IPS DF 4.7 (cell line): ENCODE data around the gene CCIN.

Experiments used
- DNase-seq: peaks from one replicate; pipeline ENCODE4 v3.0.0-alpha.2; 2013; ENCODE audit warnings: low spot score; ENCODE audit errors: extremely low read depth

The CCIN gene

DNA sequence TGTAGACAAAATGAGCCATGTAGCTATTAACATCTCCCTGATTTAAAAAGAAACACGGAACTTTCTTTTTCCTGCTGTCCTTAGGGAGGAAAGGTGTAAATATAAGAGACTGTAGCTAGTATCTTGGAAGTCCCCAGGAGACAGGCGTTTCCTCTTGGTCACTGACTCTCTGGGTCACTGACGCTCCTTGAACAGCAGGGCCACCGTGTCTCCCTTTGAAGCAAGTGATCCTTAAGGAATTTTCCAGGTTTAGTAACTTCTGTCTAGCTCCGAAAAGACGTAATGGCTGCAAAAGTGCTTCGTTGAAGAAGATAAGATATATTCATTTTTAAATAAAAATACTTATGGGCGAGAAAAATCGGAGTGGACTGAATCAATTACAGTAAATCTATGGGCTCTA lies 20.8 kb downstream of the CCIN start:
- DNase-seq, result no peak

DNA sequence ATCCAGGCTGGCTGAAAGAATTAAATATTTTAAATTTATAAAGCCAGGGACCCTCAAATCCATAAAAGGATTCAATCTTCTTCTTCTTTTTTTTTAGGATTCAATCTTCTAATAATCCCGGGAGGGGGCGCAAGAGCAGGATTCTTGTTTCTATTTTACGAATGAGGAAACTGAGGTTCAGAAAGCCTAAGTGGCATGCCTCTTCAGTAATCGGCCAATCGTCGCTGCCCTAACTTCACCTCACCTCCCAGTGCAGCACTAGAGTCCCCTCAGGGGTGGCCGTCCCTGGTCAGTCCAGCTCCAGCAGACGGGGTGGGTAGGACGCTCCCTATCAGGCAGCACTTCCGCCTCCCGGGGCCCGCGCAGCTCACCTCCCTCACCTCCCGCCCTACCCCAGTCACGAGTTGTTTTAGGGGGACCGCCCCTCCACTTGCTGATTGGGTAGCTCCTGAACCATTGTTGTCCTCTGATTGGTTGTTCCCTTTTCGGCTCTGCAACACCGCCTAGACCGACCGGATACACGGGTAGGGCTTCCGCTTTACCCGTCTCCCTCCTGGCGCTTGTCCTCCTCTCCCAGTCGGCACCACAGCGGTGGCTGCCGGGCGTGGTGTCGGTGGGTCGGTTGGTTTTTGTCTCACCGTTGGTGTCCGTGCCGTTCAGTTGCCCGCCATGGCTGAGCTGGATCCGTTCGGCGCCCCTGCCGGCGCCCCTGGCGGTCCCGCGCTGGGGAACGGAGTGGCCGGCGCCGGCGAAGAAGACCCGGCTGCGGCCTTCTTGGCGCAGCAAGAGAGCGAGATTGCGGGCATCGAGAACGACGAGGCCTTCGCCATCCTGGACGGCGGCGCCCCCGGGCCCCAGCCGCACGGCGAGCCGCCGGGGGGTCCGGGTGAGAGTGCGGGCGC lies 21.5 kb downstream of the CCIN start, which contains the start of gene CLTA:
Gene CLTA, plus strand, starts transcription at position 534 of the 902 bp plus-strand sequence. Its CDS starts 136 bp downstream, at position 670.
- DNase-seq, result peak; percentile 99

DNA sequence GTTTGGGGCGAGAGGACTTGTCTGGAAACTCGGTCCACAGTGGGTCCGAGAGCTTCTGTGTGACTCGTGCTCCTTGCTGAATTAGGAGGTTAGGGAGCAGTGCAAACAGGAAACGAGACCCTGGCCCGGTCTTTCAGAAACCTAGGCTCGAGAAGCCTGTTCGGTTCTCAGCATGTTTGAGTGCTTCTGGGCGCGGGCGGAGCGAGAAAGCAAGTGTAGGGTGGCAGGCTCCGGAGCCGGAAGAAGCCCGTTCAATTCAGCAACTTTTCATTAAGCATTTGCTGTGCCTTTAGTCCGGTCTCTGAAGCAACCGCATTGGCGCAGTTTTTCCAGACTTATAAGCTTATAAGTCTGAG lies 22.1 kb downstream of the CCIN start:
- DNase-seq, result no peak

DNA sequence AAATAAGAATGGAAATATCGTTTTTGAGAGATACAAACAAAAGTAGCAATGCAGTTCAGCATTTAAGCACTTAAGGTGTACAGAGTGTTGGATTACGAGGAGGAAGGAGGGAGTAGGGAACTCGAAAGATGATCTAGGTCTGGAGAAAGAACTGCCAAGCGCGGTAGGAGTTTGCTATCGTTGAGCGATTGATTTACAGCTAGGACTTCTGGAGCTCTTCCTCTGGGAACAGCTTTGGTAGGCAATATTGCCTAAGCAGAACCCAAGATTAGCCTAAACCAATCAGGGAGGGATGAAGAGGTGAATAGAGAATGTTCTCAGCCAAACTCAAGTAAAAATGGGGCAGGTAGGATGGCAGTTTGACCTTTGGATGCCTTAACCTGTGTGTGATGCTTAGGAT lies 22.5 kb downstream of the CCIN start:
- DNase-seq, result no peak

DNA sequence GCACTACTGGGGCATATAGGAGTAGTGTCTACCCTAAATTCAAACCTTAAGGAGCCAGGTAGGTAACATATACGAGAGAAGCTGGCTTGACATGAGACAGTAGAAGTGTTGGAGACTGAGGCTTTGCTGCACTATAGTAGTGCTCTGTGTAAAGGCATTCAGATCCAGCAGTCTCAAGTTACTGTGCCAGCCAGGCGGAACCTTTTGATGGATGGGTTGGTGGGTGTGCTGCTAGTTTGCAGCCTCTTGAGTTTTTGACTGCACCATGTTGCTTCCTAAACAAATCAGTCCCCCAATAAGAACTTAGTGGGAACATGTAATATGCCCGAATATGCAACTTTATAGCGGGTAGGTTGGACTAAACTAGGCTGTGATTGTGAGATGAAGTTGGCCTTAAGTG lies 23.0 kb downstream of the CCIN start:
- DNase-seq, result no peak

DNA sequence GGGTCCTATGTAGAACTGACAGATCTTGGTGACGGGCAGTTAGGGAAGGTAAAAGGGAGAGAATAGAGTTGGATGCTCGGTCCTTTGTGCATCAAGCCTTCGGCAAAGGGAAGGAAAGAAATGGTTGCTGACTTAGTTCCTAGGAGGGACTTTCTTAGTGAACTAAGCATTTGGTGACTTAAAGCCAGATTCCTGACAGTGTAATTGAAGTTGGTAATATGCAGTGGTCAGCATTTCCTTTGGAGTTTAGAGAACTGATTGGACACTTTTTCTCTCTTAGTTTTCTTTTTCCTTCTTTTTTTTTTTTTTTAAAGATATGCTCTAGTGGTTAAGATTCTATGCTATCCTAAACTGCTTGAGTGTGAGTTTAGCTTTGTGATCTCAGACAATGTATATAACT lies 23.8 kb downstream of the CCIN start:
- DNase-seq, result no peak

DNA sequence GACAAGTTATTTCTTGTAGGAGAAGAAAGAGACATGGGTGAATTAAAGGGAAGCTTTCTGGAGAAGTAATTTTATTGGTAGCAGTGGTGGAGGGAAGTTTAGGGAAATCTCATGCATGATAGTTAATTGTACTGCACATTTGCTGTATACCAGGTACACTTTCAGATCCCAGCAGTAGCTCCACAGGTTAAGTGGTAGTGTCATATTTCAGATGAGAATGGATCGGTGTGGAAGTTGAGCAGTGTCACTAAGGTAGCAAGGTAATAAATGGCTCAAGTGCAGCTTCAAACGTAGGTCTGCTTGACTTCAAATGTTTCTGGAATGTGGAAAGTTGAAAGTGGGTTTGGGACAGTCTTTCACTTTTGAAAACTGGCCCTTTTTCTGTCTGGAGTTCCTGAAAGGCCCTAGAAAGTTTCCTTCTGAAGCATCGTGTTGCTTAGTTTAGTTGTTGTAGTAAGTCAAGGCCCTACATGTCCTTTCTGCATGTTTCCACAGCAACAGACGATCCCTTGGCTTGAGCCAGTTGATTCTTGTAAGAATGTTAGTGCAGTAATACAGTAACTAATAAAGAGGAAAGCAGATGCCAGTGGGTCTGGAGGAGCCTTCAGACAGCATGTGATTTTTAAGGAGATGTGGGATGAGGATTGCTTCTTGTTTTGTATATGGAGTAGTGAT lies 25.3 kb downstream of the CCIN start:
- no peak for DNase-seq

DNA sequence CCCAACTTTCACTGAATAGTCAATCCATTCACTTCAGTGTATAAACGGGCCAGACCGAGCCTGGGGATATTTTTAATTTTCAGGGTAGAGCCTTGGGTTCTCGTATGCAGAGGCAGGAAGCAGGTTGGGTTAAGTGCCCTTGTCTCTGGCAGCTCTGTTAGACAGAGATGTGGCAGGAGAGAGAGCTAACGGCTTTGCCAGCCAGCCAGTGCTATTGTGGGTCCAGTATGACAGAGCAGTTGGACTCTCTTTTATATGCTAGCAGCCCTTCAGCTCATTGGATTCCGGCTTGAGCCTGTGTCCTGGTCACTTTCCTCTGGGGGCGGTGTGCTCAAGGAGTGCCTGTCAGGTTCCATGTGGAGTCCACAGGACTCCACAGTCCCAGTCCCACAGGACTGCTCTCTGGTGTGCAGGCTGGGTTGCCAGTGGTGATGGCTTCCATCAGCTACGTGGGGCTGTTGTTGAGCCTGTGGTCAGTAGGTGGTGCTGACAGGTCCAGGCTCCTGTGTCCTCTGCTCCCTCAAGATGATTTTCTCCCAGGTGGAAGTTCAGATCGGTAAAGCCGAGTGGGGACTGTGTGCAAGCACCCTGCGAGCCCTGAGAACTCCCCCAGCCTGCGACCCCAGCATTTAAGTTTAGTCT lies 35.8 kb downstream of the CCIN start:
- no peak for DNase-seq

DNA sequence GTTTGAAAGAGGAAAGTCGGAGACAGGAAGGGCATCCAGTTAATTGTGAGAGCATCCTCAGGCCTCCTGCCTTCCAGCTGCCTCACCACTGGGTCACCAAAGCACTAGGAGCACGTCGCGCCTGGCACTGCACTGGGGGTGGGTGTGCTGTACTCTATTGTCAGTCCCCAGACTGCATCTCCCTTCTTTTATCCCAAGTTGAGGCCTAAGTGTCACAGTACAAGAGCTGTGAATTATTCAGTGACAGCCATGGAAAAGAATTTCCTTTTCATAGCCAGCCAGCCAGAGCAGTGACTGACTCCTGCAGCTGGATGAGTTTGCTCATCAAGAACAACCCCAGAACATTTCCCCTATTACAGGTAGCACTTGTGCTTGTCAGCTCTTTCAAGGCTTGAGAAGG lies 37.8 kb downstream of the CCIN start:
- no peak for DNase-seq

DNA sequence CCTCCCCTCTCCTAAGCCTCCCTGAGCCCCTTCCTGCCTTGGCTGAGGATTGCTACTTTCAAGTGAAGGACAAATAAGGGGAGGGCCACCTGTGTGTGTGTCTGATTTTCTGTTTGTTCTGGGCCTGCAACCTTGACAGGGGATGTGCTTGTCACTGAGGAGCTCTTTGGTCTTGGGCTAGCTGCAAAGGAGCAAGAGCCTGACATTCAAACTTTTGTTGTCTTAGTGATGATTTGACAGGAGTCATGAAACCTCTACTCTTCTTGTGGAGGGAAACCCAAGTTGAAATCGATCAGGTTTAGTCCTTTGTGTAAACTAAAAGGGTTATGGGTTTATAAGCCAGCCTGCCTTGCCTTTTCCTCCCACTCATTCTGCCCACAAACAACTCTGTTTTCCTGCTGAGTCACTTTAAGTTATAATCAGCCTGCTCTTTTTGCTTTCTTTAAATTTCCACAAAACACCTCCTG lies 38.4 kb downstream of the CCIN start:
- DNase-seq, result no peak

DNA sequence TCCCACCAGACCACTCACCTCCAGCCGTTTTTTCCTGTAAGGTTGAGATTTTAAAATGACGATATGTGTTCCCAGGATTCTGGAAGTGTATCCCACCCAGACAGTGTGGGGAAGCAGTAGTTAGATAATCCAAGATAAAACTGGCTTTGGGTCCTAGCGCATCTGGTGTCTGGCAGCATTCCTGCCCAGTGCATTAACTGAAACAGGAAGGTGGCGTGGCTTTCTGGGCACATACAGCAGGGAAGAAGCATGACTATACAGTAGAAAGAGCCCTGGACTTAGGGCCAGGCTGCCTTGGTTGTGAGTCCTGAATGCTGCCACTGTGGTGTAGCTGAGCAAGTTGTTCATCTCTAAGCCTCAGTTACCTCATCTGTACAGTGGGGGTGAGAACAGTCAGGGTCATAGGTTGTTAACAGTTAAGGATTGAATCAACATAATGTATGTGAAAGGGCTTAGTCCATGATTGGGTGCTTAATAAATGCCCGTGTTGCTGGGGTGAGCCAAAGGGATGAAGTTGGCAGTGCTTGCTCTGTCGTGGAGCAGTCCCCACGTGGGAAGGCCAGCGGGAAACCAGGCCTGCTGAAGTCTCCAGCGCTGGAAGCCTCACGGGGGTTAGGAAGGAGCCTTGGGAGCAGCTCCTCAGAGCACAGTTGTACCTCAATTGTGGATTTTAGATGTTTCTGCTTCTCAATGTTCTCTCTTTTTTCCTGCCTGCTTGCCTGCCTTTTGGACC lies 39.5 kb downstream of the CCIN start:
- DNase-seq, result no peak

DNA sequence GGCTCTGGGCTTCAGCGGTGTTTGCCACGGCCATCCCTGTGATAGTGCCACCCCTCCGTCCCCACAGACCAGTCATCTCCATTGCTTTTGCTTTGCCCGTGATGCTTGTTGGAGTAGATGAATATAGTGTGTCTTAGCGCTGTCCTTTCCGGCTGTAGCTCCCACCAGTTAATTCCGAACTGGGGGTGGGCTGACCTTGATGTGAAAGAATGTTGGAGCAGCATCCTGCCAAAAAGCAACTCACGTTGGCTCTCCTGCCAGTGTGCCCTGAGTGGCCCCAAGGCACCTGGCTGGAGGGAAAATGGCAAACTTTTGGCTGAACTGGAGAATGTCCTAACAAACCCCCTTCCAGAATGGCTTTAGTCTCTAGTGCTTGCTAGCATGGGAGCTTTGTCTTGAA lies 41.5 kb downstream of the CCIN start:
- DNase-seq, result no peak

DNA sequence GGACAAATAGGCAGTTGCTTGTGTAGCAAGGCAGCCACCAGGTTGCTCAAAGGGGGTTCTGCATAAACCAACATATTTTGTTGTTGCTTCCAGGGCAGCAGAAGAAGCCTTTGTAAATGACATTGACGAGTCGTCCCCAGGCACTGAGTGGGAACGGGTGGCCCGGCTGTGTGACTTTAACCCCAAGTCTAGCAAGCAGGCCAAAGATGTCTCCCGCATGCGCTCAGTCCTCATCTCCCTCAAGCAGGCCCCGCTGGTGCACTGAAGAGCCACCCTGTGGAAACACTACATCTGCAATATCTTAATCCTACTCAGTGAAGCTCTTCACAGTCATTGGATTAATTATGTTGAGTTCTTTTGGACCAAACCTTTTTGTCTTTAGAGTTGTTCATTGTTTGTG lies 42.3 kb downstream of the CCIN start:
- DNase-seq, result no peak

DNA sequence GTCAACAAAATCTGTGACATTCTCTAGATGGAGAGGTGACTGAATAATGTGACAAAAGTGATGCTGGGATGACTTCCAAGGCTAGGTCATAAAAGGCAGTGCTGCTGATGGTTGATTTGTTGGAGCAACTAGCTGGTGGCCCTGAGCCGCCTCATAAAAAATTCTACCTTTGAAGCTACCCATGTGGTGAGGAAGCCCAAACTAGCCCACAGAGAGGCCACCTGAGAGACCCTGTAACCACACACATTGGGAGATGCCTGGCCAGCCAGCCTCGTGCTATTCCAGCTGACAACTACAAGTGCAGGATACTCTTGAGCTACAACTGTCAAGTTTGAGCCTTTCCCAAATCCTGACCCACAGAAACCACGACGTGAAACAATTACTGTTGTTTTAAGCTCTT lies 44.2 kb downstream of the CCIN start:
- DNase-seq, result no peak

DNA sequence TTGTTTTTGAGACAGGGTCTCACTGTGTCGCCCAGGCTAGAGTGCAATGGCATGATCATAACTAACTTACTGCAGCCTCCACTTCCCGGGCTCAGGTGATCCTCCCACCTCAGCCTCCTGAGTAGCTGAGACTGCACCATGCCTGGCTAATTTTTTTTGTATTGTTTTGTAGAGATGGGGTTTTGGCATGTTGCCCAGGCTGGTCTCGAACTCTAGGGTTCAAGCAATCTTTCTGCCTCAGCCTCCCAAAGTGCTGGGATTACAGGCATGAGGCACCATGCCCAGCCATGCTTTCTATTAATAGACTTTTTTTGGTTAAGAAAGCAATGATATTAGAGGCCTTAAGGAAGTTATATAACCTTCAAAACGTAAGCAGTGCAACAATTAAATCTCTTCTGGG lies 44.8 kb downstream of the CCIN start:
- no peak for DNase-seq

DNA sequence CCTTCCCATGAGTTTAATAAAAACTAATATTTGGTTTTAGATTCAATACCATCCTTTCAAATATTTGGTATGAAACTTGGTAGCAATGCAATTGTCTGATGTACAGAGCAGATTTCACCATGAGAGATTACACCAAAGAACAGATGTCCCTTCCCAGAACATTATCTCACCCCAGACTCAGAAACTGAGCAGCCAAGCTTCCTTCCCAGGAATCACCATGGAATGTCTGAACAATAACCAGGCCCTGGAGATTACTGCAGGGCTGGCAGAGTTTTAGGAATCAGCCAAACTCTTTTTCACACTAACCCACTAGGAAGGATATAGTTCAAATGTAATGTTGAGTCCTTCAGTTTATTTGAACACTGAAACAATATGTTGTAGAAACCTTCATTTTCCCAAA lies 45.4 kb downstream of the CCIN start:
- no peak for DNase-seq

DNA sequence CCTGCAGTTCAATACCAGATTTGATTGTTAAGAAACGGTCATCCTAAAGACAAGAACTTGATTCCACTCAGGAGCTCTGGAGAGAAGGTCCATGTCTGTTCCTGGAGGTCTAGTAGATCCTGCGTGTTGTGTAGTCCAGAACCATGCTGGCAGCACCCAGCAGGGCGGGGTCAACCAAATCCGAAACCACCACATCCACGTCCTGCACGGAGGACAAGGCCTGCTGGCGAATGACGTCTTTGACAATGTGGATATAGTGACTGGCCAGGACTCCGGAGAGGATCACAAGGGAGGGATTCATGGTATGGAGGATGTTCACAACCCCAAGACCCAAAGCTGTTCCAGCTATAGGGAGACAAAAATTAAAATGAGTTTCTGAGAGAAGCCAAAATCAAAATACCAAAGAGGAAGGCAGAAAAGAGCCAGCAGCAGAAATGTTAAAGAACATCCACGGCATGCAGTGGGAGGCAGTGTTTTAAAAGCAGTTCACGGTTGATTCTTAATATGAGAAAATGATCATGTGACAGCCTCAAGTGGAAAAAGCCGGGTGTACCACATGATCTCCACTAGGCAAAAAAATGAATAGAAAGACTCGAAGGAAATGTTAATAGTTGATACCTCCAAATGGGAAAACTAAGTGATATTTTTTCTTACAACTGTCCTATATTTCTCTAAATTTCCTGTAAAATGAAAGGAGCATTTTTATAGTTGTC lies 48.2 kb downstream of the CCIN start:
- DNase-seq, result no peak

DNA sequence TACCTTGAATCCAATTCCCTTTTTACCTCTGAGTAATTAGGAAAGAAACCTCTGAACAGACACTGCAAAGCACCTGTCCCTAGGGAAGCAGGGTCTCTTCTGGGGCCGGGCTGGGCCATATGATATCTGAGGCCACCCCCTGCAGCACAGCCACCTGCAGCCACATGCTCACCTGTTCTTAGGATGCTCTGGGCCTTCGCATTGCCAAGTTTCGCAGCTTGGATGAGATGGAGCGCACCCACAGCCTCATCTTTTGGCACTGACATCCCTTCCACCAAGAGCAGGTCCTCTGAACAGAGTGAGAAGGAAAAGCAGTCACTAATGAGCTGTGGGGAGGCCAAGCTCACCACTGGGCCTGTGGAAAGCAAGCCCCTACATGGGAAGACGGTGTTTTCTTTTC lies 48.8 kb downstream of the CCIN start:
- DNase-seq, result no peak

DNA sequence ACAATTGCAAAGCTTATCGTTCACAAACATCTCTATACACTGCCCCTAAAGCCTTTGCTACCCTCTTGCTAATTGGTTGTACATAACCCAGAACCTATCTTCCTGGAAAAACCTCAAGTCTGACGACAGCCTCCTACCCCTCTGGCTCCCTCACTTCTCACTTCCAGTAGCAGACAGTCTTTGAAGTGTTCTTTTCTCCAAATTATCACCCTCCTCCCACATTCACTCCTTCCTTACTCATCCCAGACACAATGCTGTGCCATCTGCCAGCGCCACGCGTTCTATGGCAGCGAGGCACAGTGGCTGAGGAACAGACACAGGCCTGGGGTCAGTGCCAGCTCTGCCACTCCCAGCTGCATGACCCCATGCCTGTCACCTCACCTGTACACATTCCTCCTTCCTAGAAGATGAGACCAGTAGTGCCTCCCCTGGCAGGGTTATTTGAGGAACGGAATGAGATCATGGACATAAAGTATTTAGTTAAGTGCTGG lies 49.3 kb downstream of the CCIN start:
- no peak for DNase-seq
